ENCODE data around the gene LBR.

Gene LBR

DNA sequence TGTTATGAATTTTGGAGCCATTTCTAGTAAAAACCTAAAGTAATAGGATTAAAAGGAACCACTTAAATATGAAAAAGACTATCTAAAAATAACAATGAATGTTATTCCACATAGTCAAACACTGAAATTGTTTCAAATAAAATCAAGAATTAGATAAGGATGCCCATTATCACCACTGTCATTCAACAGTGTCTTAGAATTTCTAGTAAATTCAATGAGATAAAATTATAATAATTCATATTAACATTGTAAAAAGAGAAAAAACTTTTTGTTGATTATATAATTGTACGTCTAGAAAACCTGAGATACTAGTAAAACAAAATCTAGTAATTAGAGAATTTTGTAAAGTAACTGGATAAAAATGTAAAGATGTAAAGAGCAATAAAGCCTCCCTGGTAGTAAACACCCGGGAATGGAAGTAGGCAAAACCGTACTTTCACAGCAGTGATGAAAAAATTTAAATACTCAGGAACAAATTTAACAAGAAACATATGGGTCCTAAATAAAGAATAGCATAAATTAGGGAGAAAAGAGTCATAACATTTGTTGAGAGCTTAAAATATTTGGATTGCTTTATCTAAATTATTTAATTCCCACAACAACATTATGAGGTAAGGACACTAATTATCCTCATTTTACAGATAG lies 56.4 kb downstream of the LBR start:
- no peak for DNase-seq (ENCODE audit: insufficient read length, low spot score)
- TF ChIP-seq POLR2A (IDR thresholded peaks at IDR 0.05; ENCODE audit: low read depth, low read length) = no peak
- FAIRE-seq = no peak

DNA sequence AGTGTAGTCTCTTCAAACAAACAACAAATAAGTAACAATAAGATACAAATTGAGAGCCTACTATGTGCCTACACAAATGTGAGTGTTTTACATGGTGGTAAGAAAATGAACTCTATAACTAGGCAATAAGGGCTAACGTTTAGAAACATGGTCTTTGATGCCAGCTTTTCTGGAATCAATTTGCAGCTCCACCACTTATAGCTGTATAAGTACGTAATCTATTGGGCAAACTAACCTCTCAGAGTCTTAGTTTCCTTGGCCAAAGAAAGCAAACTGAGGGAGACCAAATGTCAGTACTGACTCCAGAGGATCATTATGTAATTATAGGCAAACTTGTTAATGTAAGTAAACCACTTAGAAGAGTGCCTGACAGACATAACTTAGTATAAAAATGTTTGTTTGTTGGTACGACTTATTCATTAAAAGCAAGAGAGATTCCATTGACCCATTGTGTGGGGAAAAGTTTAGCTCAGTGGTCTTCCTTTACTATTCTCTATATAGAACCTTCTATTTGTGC lies 59.7 kb downstream of the LBR start:
- DNase-seq (ENCODE audit: insufficient read length, low spot score) (no peak), FAIRE-seq (no peak)
- no peak for TF ChIP-seq POLR2A (IDR thresholded peaks at IDR 0.05; ENCODE audit: low read depth, low read length)

DNA sequence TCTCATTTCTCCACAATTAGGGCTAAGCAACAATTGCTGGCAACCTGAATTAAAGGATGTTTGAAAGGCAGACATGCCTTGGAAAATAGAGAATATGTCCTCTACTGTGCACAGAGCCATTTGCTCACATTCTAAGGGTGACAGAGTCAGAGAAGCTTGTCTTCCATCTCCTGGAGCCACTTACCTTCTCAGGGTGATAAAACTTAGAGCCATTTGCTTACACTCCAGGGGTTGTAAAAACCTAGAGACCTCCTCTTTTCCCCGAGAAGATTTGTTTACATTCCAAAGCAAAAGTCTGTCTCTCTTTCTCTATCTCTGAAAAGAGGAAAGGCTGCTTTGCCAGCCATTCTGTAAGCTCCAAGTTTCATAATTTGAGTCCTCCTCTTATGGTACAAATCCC lies 61.3 kb downstream of the LBR start:
- no peak for FAIRE-seq
- no peak for DNase-seq (ENCODE audit: insufficient read length, low spot score)
- no peak for TF ChIP-seq POLR2A (IDR thresholded peaks at IDR 0.05; ENCODE audit: low read depth, low read length)

DNA sequence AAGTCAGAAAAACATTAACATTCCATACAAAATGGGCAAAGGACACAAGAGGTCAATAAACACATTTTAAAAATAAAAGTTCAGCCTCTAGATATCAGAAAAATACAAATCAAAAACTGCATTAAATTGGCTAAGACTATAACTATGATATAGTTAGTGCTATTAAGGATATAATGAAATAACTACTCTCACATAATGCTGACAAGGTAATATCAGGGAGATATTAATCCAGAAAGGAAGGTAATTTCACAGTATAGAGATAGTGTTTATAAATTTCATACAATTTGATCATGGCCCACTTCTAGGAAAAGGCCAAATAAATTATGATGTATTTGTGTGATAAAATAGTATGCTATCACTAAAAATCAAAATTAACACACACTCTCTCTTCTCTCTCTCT lies 61.8 kb downstream of the LBR start:
- TF ChIP-seq POLR2A (IDR thresholded peaks at IDR 0.05; ENCODE audit: low read depth, low read length) = no peak
- FAIRE-seq (no peak), DNase-seq (ENCODE audit: insufficient read length, low spot score) (no peak)

DNA sequence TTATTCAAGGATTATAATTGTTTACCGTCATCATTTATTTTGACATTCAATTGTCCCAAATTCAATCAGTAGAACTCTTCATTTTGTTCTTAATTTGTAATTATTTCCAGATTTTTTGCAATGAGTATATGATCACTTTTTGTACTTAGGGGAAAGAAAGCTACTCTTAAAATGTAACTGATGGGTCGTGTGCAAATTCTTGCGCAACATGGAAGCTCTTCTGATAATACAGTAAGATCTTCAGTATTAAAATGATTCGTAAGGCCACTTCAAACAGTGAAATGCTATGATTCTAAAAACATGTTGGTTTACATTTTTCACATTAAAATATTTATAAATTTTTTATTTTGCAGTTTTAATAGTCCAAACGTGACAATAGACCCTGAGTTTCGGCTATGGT lies 63.4 kb downstream of the LBR start:
- no peak for TF ChIP-seq POLR2A (IDR thresholded peaks at IDR 0.05; ENCODE audit: low read depth, low read length)
- no peak for DNase-seq (ENCODE audit: insufficient read length, low spot score)
- FAIRE-seq = no peak

DNA sequence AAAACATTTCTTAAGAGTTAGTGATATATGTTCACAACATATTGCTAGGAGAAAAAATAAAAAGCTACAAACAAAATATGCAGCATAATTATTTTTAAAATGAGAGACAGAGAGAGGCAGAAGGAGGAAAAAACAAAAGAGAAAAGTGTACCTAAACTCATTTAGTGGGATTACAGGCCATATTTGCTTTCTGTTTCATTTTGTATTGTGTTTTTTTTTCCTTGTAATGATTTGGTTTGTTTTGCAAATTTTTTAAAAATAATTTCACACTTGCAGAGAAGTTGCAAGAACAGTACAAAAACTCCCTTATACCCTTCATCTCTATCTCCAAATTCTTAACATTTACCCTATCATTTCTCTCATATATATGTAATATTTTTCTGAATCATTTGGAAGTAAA lies 65.0 kb downstream of the LBR start:
- DNase-seq (ENCODE audit: insufficient read length, low spot score) (no peak), FAIRE-seq (no peak)
- TF ChIP-seq POLR2A (IDR thresholded peaks at IDR 0.05; ENCODE audit: low read depth, low read length) = no peak

DNA sequence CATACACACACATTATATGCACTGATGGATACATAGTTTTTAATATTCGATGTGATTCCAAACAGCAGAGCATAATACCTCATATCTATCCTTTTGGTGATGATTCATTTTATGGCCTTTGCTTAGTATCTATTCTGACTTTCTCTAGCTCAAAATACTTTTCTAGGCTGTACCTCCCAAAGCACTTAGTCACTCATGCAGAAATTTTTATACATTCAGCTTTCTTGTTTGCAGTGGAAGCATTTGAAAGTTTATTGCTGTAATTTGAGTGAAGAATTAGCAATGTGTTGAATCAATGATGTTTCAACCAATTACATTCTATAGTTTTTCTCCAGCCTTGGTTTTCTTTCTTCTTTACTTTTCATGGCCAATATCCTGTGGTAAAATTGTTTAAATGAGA lies 66.7 kb downstream of the LBR start:
- TF ChIP-seq POLR2A (IDR thresholded peaks at IDR 0.05; ENCODE audit: low read depth, low read length) = no peak
- no peak for FAIRE-seq

DNA sequence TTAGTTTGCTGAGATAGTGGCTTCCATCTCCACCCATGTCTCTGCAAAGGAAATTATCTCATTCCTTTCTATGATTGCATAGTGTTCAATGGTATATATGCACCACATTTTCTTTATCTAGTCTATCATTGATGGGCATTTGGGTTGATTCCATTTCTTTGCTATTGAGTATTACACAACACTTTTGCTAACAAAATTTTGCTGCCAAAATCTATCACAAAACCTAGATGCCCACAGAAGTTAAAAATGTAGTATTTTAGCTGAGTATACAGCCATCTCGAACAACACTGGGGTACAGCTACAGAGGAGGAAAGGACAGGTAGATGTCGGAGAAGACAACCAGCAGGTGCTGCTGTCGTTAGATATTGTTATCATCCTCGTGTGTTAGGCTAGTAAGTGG lies 67.7 kb downstream of the LBR start:
- DNase-seq (ENCODE audit: insufficient read length, low spot score) (no peak), FAIRE-seq (no peak)
- TF ChIP-seq POLR2A (IDR thresholded peaks at IDR 0.05; ENCODE audit: low read depth, low read length) = no peak

More for the DNA sequence above, 66.7 kb downstream of the LBR start:
- DNase-seq (ENCODE audit: insufficient read length, low spot score) = no peak

DNA sequence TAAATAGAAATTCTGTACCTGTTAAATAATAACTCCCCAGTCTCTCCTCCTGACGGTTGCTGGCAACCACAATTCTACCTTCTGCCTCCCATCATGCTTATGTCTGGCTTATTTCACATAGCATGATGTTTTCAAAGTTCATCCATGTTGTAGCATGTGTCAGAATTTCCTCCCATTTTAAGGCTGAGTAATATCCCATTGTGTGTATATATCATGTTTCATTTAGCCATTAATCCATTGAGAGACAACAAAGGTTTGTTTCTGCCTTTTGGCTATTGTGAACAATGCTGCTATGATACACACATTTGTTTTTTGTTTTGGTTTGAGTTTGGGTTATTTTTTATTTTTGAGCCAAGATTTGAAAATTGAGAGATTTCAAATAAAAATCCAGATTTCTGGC lies 72.0 kb downstream of the LBR start:
- FAIRE-seq = no peak
- DNase-seq (ENCODE audit: insufficient read length, low spot score) = no peak
- no peak for TF ChIP-seq POLR2A (IDR thresholded peaks at IDR 0.05; ENCODE audit: low read depth, low read length)

DNA sequence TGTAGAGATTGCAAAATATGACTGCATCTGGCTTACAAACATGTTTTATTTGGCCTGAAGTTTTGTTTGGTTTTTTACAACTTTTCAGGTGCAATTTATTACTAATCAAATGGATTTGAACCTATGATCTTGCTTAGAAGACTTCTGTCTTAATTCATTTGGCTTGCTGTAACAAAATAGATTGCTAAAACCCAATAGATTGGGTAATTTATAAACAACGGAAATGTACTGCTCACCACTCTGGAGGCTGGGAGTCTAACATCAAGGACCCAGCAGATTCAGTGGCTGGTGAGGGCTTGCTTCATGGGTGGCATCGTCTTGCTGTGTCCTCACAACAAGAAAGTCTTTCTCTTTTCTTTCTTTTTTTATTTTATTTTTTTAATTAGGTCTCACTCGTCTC lies 72.9 kb downstream of the LBR start:
- FAIRE-seq = no peak
- no peak for DNase-seq (ENCODE audit: insufficient read length, low spot score)
- TF ChIP-seq POLR2A (IDR thresholded peaks at IDR 0.05; ENCODE audit: low read depth, low read length) = no peak

Data from H54 (cell line).